ENCODE data around the gene NOL4L.

The NOL4L gene, protein sequence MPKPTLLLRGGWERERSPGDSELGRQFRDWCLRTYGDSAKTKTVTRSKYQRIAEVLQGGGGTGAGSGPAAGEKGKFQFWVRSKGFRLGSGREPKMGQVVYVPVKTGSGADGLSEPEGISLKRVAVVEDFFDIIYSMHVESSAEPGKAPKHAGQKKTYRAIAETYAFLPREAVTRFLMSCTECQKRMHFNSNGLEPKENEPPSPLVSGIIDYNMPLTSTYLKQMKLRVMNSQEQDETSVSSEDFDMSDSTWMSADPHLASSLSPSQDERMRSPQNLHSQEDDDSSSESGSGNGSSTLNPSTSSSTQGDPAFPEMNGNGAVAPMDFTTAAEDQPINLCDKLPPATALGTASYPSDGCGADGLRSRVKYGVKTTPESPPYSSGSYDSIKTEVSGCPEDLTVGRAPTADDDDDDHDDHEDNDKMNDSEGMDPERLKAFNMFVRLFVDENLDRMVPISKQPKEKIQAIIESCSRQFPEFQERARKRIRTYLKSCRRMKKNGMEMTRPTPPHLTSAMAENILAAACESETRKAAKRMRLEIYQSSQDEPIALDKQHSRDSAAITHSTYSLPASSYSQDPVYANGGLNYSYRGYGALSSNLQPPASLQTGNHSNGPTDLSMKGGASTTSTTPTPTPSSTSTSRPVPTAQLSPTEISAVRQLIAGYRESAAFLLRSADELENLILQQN
- long read RNA-seq, full-length matches to known transcripts = 6 of 11 reads
- long read RNA-seq, partial matches to known transcripts = 0 of 11 reads
- long read RNA-seq, other reads (novel, unspliced or antisense) = 5 of 11 reads

DNA sequence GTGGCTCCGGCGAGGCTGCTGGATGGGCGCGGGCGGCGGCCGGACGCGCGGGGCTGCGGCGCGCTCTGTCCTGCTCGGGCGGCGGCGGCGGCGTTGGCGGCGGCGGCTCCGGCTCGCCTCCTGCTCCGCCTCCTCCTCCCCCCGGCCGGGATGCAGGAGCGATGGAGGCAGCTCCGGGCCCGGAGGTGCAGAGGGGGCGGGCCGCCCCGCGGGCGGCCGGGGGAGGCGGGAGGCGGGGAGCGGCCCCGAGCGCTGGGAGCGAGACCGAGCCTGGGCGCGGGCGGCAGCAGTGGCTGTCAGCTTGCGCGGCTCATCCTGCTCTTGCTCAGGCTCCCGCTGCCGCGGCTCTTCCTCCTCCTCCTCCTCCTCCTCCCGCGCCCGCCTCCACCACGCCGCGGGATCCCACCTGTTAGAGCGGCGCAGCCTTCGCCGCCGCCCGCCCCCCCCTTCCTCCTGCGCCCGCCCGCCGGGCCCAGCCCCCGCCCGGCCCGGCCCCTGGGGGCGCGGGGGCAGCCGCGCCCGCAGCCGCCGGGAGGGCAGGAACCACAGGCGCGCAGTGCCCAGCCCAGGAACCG lies at the start of gene NOL4L:
NOL4L (minus strand) TSS at position 323 of the 575 bp plus-strand sequence. CDS start 443 bp downstream, outside the sequence.
- H3K4me3 ChIP-seq (replicated peaks; ENCODE audit: insufficient read depth, low read length) = peak within 1 kb of the TSS; percentile 75
- peaks cover 16% of the 10 kb centered on the region for H3K27me3 ChIP-seq (ENCODE audit: insufficient read depth, poor library complexity, severe bottlenecking)
- no peak within 1 kb of the TSS for H3K27ac ChIP-seq (replicated peaks)
- peak; percentile 29 to 51 for DNase-seq (ENCODE audit: low read depth in 1 of 2, low spot score in 1 of 2)
- TF ChIP-seq, protein P1, sequence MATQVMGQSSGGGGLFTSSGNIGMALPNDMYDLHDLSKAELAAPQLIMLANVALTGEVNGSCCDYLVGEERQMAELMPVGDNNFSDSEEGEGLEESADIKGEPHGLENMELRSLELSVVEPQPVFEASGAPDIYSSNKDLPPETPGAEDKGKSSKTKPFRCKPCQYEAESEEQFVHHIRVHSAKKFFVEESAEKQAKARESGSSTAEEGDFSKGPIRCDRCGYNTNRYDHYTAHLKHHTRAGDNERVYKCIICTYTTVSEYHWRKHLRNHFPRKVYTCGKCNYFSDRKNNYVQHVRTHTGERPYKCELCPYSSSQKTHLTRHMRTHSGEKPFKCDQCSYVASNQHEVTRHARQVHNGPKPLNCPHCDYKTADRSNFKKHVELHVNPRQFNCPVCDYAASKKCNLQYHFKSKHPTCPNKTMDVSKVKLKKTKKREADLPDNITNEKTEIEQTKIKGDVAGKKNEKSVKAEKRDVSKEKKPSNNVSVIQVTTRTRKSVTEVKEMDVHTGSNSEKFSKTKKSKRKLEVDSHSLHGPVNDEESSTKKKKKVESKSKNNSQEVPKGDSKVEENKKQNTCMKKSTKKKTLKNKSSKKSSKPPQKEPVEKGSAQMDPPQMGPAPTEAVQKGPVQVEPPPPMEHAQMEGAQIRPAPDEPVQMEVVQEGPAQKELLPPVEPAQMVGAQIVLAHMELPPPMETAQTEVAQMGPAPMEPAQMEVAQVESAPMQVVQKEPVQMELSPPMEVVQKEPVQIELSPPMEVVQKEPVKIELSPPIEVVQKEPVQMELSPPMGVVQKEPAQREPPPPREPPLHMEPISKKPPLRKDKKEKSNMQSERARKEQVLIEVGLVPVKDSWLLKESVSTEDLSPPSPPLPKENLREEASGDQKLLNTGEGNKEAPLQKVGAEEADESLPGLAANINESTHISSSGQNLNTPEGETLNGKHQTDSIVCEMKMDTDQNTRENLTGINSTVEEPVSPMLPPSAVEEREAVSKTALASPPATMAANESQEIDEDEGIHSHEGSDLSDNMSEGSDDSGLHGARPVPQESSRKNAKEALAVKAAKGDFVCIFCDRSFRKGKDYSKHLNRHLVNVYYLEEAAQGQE (IDR thresholded peaks at IDR 0.05; ENCODE audit: insufficient replicate concordance, low read depth) = no peak
- no peak for TF ChIP-seq SPI1 (IDR thresholded peaks at IDR 0.05; ENCODE audit: borderline replicate concordance, low read depth)

DNA sequence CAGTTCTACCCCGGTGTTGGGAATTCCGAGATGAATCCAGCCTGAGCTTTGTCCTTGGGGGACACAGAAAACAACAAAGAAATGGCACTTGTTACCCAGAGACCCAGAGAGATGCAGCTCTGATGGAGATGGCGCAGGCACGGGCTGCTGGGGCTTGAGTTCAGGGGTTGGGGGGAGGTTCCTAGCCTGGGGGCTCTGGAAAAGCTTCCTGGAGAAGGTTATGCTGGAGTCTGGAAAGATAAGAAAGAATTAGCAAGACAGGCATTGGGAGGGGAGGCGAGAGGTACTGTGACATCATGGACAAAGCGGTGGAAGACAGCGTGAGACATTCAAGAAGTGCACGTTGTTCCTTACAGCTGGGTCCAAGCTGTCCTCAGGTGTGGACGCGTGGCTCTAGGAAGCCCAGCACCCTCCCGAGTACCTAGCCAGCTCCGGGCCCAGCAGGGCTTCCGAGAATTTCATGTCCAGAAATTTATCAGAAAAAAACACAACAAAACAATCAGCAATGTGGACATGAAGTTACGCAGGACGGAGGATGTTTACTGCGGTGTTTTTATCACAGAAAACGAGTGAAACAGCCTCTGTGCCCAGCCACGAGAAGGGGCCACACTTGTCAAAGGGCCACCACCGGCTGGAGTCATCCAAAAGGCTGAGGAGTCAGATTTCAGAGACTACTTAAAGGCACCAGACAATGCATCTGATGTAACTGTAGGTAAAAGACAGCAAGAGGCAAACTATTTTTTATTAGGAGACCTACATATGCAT lies 49.1 kb upstream of the NOL4L start:
- TF ChIP-seq CTCF (IDR thresholded peaks at IDR 0.05; ENCODE audit: insufficient read depth, low read length) = no peak
- TF ChIP-seq, protein P1 (IDR thresholded peaks at IDR 0.05; ENCODE audit: insufficient replicate concordance, low read depth) = no peak
- no peak for TF ChIP-seq POLR2AphosphoS5 (IDR thresholded peaks at IDR 0.05; ENCODE audit: low read depth)
- no peak for TF ChIP-seq GABPA (IDR thresholded peaks at IDR 0.05; ENCODE audit: low read depth)
- no peak for TF ChIP-seq SPI1 (IDR thresholded peaks at IDR 0.05; ENCODE audit: borderline replicate concordance, low read depth)
- Histone ChIP-seq H3K27ac (replicated peaks) (no peak overlapping the region), H3K27me3 (ENCODE audit: insufficient read depth, poor library complexity, severe bottlenecking) (no peaks in the 10 kb centered on the region), H3K4me3 (replicated peaks; ENCODE audit: insufficient read depth, low read length) (no peak overlapping the region)
- DNase-seq (ENCODE audit: low read depth in 1 of 2, low spot score in 1 of 2) = no peak

DNA sequence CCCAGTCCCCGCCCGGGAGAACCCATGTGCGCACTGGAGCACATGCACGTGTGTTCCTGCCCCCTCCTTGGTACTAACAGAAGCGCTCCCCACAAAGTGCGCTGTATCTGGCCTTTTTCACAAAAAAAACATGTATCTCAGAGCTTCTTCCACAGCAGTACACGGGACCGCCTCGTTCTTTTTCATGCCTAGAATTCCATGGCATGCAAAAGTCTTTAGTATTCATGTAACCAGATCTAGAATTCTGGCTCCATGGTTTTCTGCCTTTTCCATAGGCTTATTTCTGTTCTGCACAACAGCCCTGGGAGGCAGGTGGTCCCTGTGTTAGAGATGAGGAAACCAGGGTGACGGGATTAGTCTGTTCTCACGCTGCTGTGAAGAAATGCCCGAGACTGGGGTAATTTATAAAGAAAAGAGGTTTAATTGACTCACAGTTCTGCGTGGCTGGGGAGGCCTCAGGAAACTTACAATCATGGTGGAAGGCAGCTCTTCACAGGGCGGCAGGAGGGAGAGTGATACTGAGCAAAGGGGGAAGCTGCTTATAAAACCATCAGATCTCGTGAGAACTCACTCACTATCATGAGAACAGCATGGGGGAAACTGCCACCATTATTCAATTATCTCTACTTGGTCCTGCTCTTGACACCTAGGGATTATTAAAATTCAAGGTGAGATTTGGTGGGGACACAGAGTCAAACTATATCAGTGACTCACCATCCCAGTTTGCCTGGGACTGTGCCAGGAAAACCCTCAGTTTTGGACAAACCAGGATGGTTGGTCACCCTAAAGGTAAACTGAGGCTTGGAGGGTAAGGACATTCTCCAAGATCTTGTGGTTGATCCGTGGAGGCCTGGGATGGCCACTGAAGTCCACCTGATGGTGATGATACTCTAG lies 47.6 kb upstream of the NOL4L start:
- TF ChIP-seq GABPA (IDR thresholded peaks at IDR 0.05; ENCODE audit: low read depth) (no peak), SPI1 (IDR thresholded peaks at IDR 0.05; ENCODE audit: borderline replicate concordance, low read depth) (no peak), CTCF (IDR thresholded peaks at IDR 0.05; ENCODE audit: insufficient read depth, low read length) (no peak), POLR2AphosphoS5 (IDR thresholded peaks at IDR 0.05; ENCODE audit: low read depth) (no peak)
- TF ChIP-seq, protein P1 (IDR thresholded peaks at IDR 0.05; ENCODE audit: insufficient replicate concordance, low read depth) = no peak
- Histone ChIP-seq H3K4me3 (replicated peaks; ENCODE audit: insufficient read depth, low read length) (no peak overlapping the region), H3K27me3 (ENCODE audit: insufficient read depth, poor library complexity, severe bottlenecking) (no peaks in the 10 kb centered on the region), H3K27ac (replicated peaks) (no peak overlapping the region)
- DNase-seq (ENCODE audit: low read depth in 1 of 2, low spot score in 1 of 2) = no peak

Data from HL-60 (cell line).